Activated CD4-positive, alpha-beta memory T cell treated with anti-CD3 and anti-CD28 coated beads, Interleukin-2, amount 10 ng/mL, durations not matched to agents 7 days and 5 days (primary cell): Measurements from ENCODE around the gene TOE1. TPM values are rescaled to one million over a fixed set of nuclear protein-coding genes. Genes with fewer than 3 reads are reported as not detected.

Source experiments
- CTCF ChIA-PET: fragments of 350-600 bp; sonication (Branson Sonifier 250); formaldehyde crosslinking; loops from one replicate; lab custom pipeline; 2021; ENCODE audit warnings: antibody characterized with exemption, inconsistent platforms; lab: Charles Lee
- POLR2A ChIA-PET: fragments of 350-600 bp; sonication (Branson Sonifier 250); formaldehyde crosslinking; loops from one replicate; lab custom pipeline; 2021; ENCODE audit warnings: antibody characterized with exemption; lab: Charles Lee
- DNase-seq: peaks from one replicate; pipeline ENCODE4 v3.0.0-alpha.2; 2020
- H3K27ac Mint-ChIP-seq: one replicate; pipeline ENCODE4 v1.8.0; 2021; ENCODE audit warnings: mild to moderate bottlenecking, mixed read lengths
- H3K27me3 Mint-ChIP-seq: one replicate; pipeline ENCODE4 v1.8.0; 2021; ENCODE audit warnings: mixed read lengths
- H3K36me3 Mint-ChIP-seq: one replicate; pipeline ENCODE4 v1.8.0; 2021; ENCODE audit warnings: low read depth, mixed read lengths
- H3K4me1 Mint-ChIP-seq: one replicate; pipeline ENCODE4 v1.8.0; 2021; ENCODE audit warnings: mixed read lengths
- H3K4me3 Mint-ChIP-seq: one replicate; pipeline ENCODE4 v1.8.0; 2021; ENCODE audit warnings: mild to moderate bottlenecking, mixed read lengths
- H3K9me3 Mint-ChIP-seq: one replicate; pipeline ENCODE4 v1.8.0; 2021; ENCODE audit warnings: mixed read lengths
- total RNA-seq, 2 experiments: library from RNA; stranded (reverse); gene quantifications; one replicate each; pipeline ENCODE4 v1.2.3, GENCODE V29; 2021

The TOE1 gene
- total RNA-seq, 2 experiments from 2014 or later, result 16.6 to 18.3 TPM

- DNase-seq, result no peak
- POLR2A ChIA-PET, result interaction anchor here (0.8 to 5.8 kb wide), 6 partner anchors 21 to 583 kb away, joined by 3 to 112 read pairs (median 12); partner anchors contain the start of genes CCDC163, HECTD3, HPDL and MMACHC
- peak overlapping the region; percentile 43 for H3K4me3 Mint-ChIP-seq
- peak overlapping the region; percentile 86 for H3K27ac Mint-ChIP-seq
- H3K36me3 Mint-ChIP-seq, result no peaks in the 10 kb centered on the region
- CTCF ChIA-PET, result interaction anchor here (1.0 to 11.5 kb wide), 6 partner anchors 22 to 290 kb away, joined by 3 to 331 read pairs (median 4); partner anchors contain the start of genes HECTD3, HPDL, MUTYH and TESK2
- H3K4me1 Mint-ChIP-seq, result peaks cover 44% of the 10 kb centered on the region
- no peaks in the 10 kb centered on the region for H3K27me3 Mint-ChIP-seq
- H3K9me3 Mint-ChIP-seq, result no peaks in the 10 kb centered on the region
Observed at GRCh38 chr1:45305231-45305630, 34.7 kb upstream of the TOE1 start.

GRCh38 chr1:45306319-45306718 is 33.7 kb upstream of the TOE1 start:
- Mint-ChIP-seq H3K4me3 (no peak overlapping the region), H3K27me3 (peaks cover 2% of the 10 kb centered on the region), H3K36me3 (no peaks in the 10 kb centered on the region), H3K4me1 (peaks cover 41% of the 10 kb centered on the region), H3K27ac (peak overlapping the region; percentile 63), H3K9me3 (no peaks in the 10 kb centered on the region)
- ChIA-PET POLR2A (interaction anchor here (0.6 to 5.8 kb wide), 6 partner anchors 20 to 585 kb away, joined by 3 to 112 read pairs (median 12); partner anchors contain the start of genes HECTD3, HPDL, MUTYH and RNU5D-1), CTCF (interaction anchor here (1.4 to 11.5 kb wide), 5 partner anchors 15 to 291 kb away, joined by 3 to 331 read pairs (median 4); partner anchors contain the start of genes HECTD3, PRDX1, TESK2 and UROD)
- DNase-seq, result peak; percentile 45

- Mint-ChIP-seq H3K27ac (peak overlapping the region; percentile 63), H3K36me3 (no peaks in the 10 kb centered on the region), H3K27me3 (peaks cover 2% of the 10 kb centered on the region), H3K9me3 (no peaks in the 10 kb centered on the region), H3K4me1 (peaks cover 38% of the 10 kb centered on the region), H3K4me3 (no peak overlapping the region)
- DNase-seq, result no peak
- ChIA-PET POLR2A (interaction anchor here (1.2 to 5.8 kb wide), 5 partner anchors 19 to 585 kb away, joined by 6 to 112 read pairs (median 18); partner anchors contain the start of genes HECTD3, HPDL, MUTYH and RNU5D-1), CTCF (interaction anchor here (1.4 to 11.5 kb wide), 4 partner anchors 14 to 292 kb away, joined by 3 to 331 read pairs (median 26); partner anchors contain the start of genes HECTD3, PRDX1, TESK2 and UROD)
Observed at GRCh38 chr1:45306905-45307304, 33.1 kb upstream of the TOE1 start.

GRCh38 chr1:45314266-45314665 is 25.7 kb upstream of the TOE1 start:
- ChIA-PET CTCF (interaction anchor here (2.4 kb wide), 1 partner anchor 11 kb away, joined by 13 read pairs; no protein-coding TSS in a partner anchor), POLR2A (interaction anchor here (1.1 kb wide), 1 partner anchor 25 kb away, joined by 3 read pairs; no protein-coding TSS in a partner anchor)
- H3K4me3 Mint-ChIP-seq, result no peak overlapping the region
- peaks cover 4% of the 10 kb centered on the region for H3K27me3 Mint-ChIP-seq
- DNase-seq, result no peak
- H3K9me3 Mint-ChIP-seq, result no peaks in the 10 kb centered on the region
- H3K4me1 Mint-ChIP-seq, result no peaks in the 10 kb centered on the region
- no peaks in the 10 kb centered on the region for H3K36me3 Mint-ChIP-seq
- no peak overlapping the region for H3K27ac Mint-ChIP-seq

GRCh38 chr1:45317166-45317565 is 22.8 kb upstream of the TOE1 start:
- CTCF ChIA-PET, result no interaction called here
- no peaks in the 10 kb centered on the region for H3K36me3 Mint-ChIP-seq
- no peak overlapping the region for H3K27ac Mint-ChIP-seq
- no peak overlapping the region for H3K4me3 Mint-ChIP-seq
- DNase-seq, result no peak
- H3K27me3 Mint-ChIP-seq, result peaks cover 2% of the 10 kb centered on the region
- no peaks in the 10 kb centered on the region for H3K4me1 Mint-ChIP-seq
- POLR2A ChIA-PET, result no interaction called here
- H3K9me3 Mint-ChIP-seq, result no peaks in the 10 kb centered on the region

GRCh38 chr1:45319761-45320160 is 20.2 kb upstream of the TOE1 start:
- no peaks in the 10 kb centered on the region for H3K36me3 Mint-ChIP-seq
- POLR2A ChIA-PET, result interaction anchor here (1.0 kb wide), 1 partner anchor 17 kb away, joined by 3 read pairs; no protein-coding TSS in a partner anchor
- no peak overlapping the region for H3K27ac Mint-ChIP-seq
- no peak overlapping the region for H3K4me3 Mint-ChIP-seq
- H3K9me3 Mint-ChIP-seq, result no peaks in the 10 kb centered on the region
- H3K27me3 Mint-ChIP-seq, result no peaks in the 10 kb centered on the region
- CTCF ChIA-PET, result interaction anchor here (1.5 kb wide), 1 partner anchor 16 kb away, joined by 5 read pairs; no protein-coding TSS in a partner anchor
- no peaks in the 10 kb centered on the region for H3K4me1 Mint-ChIP-seq
- DNase-seq, result no peak

GRCh38 chr1:45321444-45321843 is 18.5 kb upstream of the TOE1 start:
- ChIA-PET POLR2A (no interaction called here), CTCF (interaction anchor here (1.0 to 1.2 kb wide), 2 partner anchors 13 to 15 kb away, joined by 3 to 4 read pairs; no protein-coding TSS in a partner anchor)
- Mint-ChIP-seq H3K4me3 (no peak overlapping the region), H3K4me1 (peaks cover 6% of the 10 kb centered on the region), H3K36me3 (no peaks in the 10 kb centered on the region), H3K27me3 (no peaks in the 10 kb centered on the region), H3K27ac (no peak overlapping the region), H3K9me3 (no peaks in the 10 kb centered on the region)
- DNase-seq, result no peak

- Mint-ChIP-seq H3K27me3 (no peaks in the 10 kb centered on the region), H3K36me3 (no peaks in the 10 kb centered on the region), H3K4me1 (peaks cover 8% of the 10 kb centered on the region), H3K9me3 (no peaks in the 10 kb centered on the region), H3K27ac (no peak overlapping the region), H3K4me3 (no peak overlapping the region)
- DNase-seq, result no peak
- ChIA-PET CTCF (no interaction called here), POLR2A (interaction anchor here (9.9 kb wide), 1 partner anchor 16 kb away, joined by 143 read pairs; the partner anchor contains the start of genes MUTYH and TOE1)
Observed at GRCh38 chr1:45322486-45323040, 17.4 kb upstream of the TOE1 start.

- peaks cover 25% of the 10 kb centered on the region for H3K4me1 Mint-ChIP-seq
- peak overlapping the region; percentile 74 for H3K4me3 Mint-ChIP-seq
- DNase-seq, result no peak
- no peak overlapping the region for H3K27ac Mint-ChIP-seq
- ChIA-PET CTCF (interaction anchor here (0.8 to 2.7 kb wide), 4 partner anchors 9 to 23 kb away, joined by 3 to 16 read pairs (median 6); partner anchors contain the start of genes MUTYH and TOE1), POLR2A (interaction anchor here (1.2 to 9.9 kb wide), 10 partner anchors 9 to 604 kb away, joined by 3 to 143 read pairs (median 6); partner anchors contain the start of genes BTBD19, CCDC163, DYNLT4 and HECTD3)
- no peaks in the 10 kb centered on the region for H3K27me3 Mint-ChIP-seq
- no peaks in the 10 kb centered on the region for H3K9me3 Mint-ChIP-seq
- peaks cover 11% of the 10 kb centered on the region for H3K36me3 Mint-ChIP-seq
Observed at GRCh38 chr1:45325851-45326506, 14.0 kb upstream of the TOE1 start.

- CTCF ChIA-PET, result interaction anchor here (0.8 to 2.7 kb wide), 5 partner anchors 8 to 166 kb away, joined by 3 to 16 read pairs (median 5); partner anchors contain the start of genes MUTYH and TOE1
- H3K4me3 Mint-ChIP-seq, result peak within 1 kb of the TSS; percentile 74
- peak within 1 kb of the TSS; percentile 16 for H3K27ac Mint-ChIP-seq
- H3K4me1 Mint-ChIP-seq, result peaks cover 25% of the 10 kb centered on the region
- POLR2A ChIA-PET, result interaction anchor here (1.0 to 9.9 kb wide), 13 partner anchors 8 to 605 kb away, joined by 3 to 143 read pairs (median 4); partner anchors contain the start of genes BTBD19, CCDC163, DYNLT4 and HECTD3
- H3K9me3 Mint-ChIP-seq, result no peaks in the 10 kb centered on the region
- no peaks in the 10 kb centered on the region for H3K27me3 Mint-ChIP-seq
- peaks cover 14% of the 10 kb centered on the region for H3K36me3 Mint-ChIP-seq
- peak; percentile 64 for DNase-seq
Observed at GRCh38 chr1:45326627-45327623, 13.0 kb upstream of the TOE1 start, which contains the start of gene HPDL. HPDL (plus strand) TSS chr1:45326895; CDS start chr1:45327149, 254 bp downstream.
